ENCODE results near the gene EPC2. TPM values are rescaled to one million over a fixed set of nuclear protein-coding genes. Genes with fewer than 3 reads are reported as not detected.

Gene EPC2
- total and polyA plus RNA-seq, 2 donors (not counting 1 experiment from before 2014, with no cell fraction given), result 18.0 to 72.3 TPM

DNA sequence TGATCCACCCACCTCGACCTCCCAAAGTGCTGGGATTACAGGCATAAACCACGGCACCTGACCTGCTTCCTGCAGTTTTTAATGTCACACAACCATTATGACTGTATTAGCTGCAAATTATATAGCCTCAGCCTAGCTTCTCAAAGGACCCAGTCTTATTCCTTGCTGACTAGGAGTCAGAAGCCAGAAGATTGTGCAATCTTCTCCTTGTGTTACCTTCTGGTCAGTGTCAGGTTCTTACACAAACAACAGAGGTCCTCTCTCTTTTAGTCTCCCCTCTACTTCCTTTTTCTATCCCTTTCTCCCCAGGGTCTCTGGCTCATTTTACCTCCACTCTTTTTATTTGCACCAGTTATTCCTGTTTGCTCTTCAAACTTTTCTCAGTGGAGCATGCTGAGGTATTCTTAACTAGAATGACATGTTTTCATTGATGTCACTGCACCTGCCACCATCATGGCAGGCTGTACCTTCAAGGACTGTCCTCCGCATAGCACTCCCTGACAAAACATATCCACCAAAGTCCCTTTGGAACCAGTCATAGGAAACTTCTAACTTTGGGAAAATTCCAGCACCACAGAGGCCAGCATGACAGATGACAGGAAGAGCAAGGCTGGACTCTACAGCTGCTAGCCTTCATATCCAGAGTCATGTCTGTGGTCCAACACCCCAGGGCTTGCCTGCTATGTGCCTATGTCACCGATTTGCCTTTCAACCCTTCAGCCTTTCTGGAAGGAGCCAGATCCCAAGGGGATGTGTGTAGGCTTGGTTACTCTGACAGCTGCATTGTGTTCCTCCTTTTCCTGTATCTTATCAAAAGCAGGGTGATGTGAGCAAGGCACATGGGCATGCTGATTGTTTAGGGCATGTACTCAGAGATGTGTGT, 45.2 kb upstream of the EPC2 start:
- ChIA-PET POLR2A (no interaction called here), CTCF (no interaction called here)
- Histone ChIP-seq H3K4me1 (ENCODE audit: control insufficient read depth in 2 of 2, insufficient read depth in 2 of 2, low read length in 2 of 2) (no peaks in the 10 kb centered on the region), H3K27ac (ENCODE audit: low read length in 2 of 2) (no peak overlapping the region), H3K36me3 (replicated peaks in 1 of 2; ENCODE audit: control extremely low read depth in 1 of 2, control insufficient read depth in 1 of 2, extremely low read depth in 1 of 2, insufficient read depth in 2 of 2, low read length in 1 of 2) (no peaks in the 10 kb centered on the region), H3K27me3 (replicated peaks in 1 of 4; ENCODE audit: control extremely low read depth in 1 of 4, control insufficient read depth in 3 of 4, insufficient read depth in 4 of 4, low read length in 3 of 4) (peaks cover 0 to 4% (median 0%) of the 10 kb centered on the region in 4 experiments), H3K9ac (ENCODE audit: low read length) (no peak overlapping the region), H3K9me3 (ENCODE audit: control extremely low read depth in 1 of 3, control insufficient read depth in 2 of 3, insufficient read depth in 1 of 3, low read length in 2 of 3) (peaks cover 0 to 9% (median 7%) of the 10 kb centered on the region in 3 donors), H4K20me1 (ENCODE audit: control insufficient read depth, insufficient read depth, low read length, poor library complexity, severe bottlenecking) (no peaks in the 10 kb centered on the region), H2AFZ (ENCODE audit: insufficient read depth, low read depth, low read length, poor library complexity, severe bottlenecking) (no peak overlapping the region), H3K79me2 (ENCODE audit: control insufficient read depth, insufficient read depth, low read length) (no peaks in the 10 kb centered on the region), H3K4me3 (ENCODE audit: control extremely low read depth in 1 of 5, extremely low read depth in 1 of 5, insufficient read depth in 1 of 5, low read depth in 2 of 5, low read length in 4 of 5) (no peak overlapping the region), H3K4me2 (replicated peaks; ENCODE audit: low read depth, low read length, poor library complexity, severe bottlenecking) (no peak overlapping the region)
- no peak for TF ChIP-seq EZH2 (IDR thresholded peaks at IDR 0.05; ENCODE audit: borderline replicate concordance, insufficient read depth, low read depth, low read length, poor library complexity, severe bottlenecking)
- TF ChIP-seq, protein P1, sequence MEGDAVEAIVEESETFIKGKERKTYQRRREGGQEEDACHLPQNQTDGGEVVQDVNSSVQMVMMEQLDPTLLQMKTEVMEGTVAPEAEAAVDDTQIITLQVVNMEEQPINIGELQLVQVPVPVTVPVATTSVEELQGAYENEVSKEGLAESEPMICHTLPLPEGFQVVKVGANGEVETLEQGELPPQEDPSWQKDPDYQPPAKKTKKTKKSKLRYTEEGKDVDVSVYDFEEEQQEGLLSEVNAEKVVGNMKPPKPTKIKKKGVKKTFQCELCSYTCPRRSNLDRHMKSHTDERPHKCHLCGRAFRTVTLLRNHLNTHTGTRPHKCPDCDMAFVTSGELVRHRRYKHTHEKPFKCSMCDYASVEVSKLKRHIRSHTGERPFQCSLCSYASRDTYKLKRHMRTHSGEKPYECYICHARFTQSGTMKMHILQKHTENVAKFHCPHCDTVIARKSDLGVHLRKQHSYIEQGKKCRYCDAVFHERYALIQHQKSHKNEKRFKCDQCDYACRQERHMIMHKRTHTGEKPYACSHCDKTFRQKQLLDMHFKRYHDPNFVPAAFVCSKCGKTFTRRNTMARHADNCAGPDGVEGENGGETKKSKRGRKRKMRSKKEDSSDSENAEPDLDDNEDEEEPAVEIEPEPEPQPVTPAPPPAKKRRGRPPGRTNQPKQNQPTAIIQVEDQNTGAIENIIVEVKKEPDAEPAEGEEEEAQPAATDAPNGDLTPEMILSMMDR (IDR thresholded peaks at IDR 0.05), result no peak
- intact Hi-C loops (cut with micrococcal nuclease), result no loop called here
- H3K4me1 Mint-ChIP-seq, result peaks cover 7% of the 10 kb centered on the region
- H3K4me3 Mint-ChIP-seq, result no peak overlapping the region
- ATAC-seq (ENCODE audit: low read depth) (no peak), DNase-seq (no peak)
- WGBS (ENCODE audit: insufficient coverage), result 70% methylated on average over 4 of the region's 4 CpGs
- peaks cover 7% of the 10 kb centered on the region for H3K9me3 Mint-ChIP-seq (ENCODE audit: insufficient read depth)
- H3K27ac Mint-ChIP-seq, result no peak overlapping the region
- peaks cover 7% of the 10 kb centered on the region for H3K27me3 Mint-ChIP-seq

DNA sequence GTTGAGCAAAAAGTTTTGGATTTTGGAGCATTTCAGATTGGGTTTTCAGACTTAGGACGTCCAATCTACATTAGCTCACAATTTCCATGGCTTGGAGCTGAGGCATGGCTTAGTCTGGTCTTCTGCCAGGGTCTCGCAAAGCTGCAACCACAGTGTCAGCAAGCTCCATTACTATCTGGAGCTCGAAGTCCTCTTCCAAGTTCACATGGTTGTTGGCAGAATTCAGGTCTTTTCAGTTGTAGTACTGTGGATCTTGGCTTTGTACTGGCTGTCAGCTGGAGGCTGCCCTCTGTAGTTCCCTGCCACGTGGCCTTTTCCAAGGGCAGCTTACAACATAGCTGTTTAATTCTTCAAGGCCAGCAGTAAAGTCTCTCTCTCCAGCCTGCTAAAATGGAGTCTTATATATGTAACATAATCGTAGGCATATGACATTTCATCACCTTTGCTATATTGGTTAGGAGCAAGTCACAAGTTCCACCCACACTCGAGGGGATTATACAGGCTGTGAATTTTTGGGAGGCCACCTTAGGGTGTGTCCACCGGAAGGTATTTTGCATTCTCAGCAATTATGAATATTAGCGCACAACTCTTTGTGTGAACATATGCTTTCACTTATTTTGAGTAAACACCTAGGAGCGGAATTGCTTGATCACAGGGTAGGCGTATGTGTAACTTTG, 41.5 kb upstream of the EPC2 start:
- H3K4me3 ChIP-seq (ENCODE audit: control extremely low read depth in 1 of 5, extremely low read depth in 1 of 5, insufficient read depth in 1 of 5, low read depth in 2 of 5, low read length in 4 of 5), result no peak overlapping the region
- no peaks in the 10 kb centered on the region for H3K79me2 ChIP-seq (ENCODE audit: control insufficient read depth, insufficient read depth, low read length)
- H3K36me3 ChIP-seq (replicated peaks in 1 of 2; ENCODE audit: control extremely low read depth in 1 of 2, control insufficient read depth in 1 of 2, extremely low read depth in 1 of 2, insufficient read depth in 2 of 2, low read length in 1 of 2), result no peaks in the 10 kb centered on the region
- no peaks in the 10 kb centered on the region for H3K4me1 ChIP-seq (ENCODE audit: control insufficient read depth in 2 of 2, insufficient read depth in 2 of 2, low read length in 2 of 2)
- no peak overlapping the region for H2AFZ ChIP-seq (ENCODE audit: insufficient read depth, low read depth, low read length, poor library complexity, severe bottlenecking)
- H3K4me1 Mint-ChIP-seq, result peaks cover 7% of the 10 kb centered on the region
- H3K27me3 ChIP-seq (replicated peaks in 1 of 4; ENCODE audit: control extremely low read depth in 1 of 4, control insufficient read depth in 3 of 4, insufficient read depth in 4 of 4, low read length in 3 of 4), result peaks cover 0 to 8% (median 0%) of the 10 kb centered on the region in 4 experiments
- ATAC-seq (ENCODE audit: low read depth) (no peak), DNase-seq (no peak)
- H3K9ac ChIP-seq (ENCODE audit: low read length), result no peak overlapping the region
- 78% methylated on average over 7 of the region's 10 CpGs for WGBS (ENCODE audit: insufficient coverage)
- CTCF ChIA-PET, result no interaction called here
- no peak overlapping the region for H3K4me2 ChIP-seq (replicated peaks; ENCODE audit: low read depth, low read length, poor library complexity, severe bottlenecking)
- H3K9me3 Mint-ChIP-seq (ENCODE audit: insufficient read depth), result peaks cover 7% of the 10 kb centered on the region
- POLR2A ChIA-PET, result no interaction called here
- peaks cover 5% of the 10 kb centered on the region for H3K27me3 Mint-ChIP-seq
- no peak overlapping the region for H3K27ac ChIP-seq (ENCODE audit: low read length in 2 of 2)
- H3K9me3 ChIP-seq (ENCODE audit: control extremely low read depth in 1 of 3, control insufficient read depth in 2 of 3, insufficient read depth in 1 of 3, low read length in 2 of 3), result peaks cover 0 to 9% (median 7%) of the 10 kb centered on the region in 3 donors
- H3K27ac Mint-ChIP-seq, result no peak overlapping the region
- no peak overlapping the region for H3K4me3 Mint-ChIP-seq
- TF ChIP-seq, protein P1 (IDR thresholded peaks at IDR 0.05), result no peak
- no peak for TF ChIP-seq EZH2 (IDR thresholded peaks at IDR 0.05; ENCODE audit: borderline replicate concordance, insufficient read depth, low read depth, low read length, poor library complexity, severe bottlenecking)
- intact Hi-C loops (cut with micrococcal nuclease), result no loop called here
- no peaks in the 10 kb centered on the region for H4K20me1 ChIP-seq (ENCODE audit: control insufficient read depth, insufficient read depth, low read length, poor library complexity, severe bottlenecking)
